GM19324 (cell line): ENCODE results near the gene PPIB.
"Not testable (repeated sequence)": the region's sequence is repeated elsewhere in the genome, so short reads cannot be mapped to it uniquely, and the experiment has no call there.

Source experiments
- ATAC-seq: cut with Tn5 transposase; IDR thresholded peaks from one replicate; pipeline ENCODE4 v1.9.1; 2021; ENCODE audit warnings: mild to moderate bottlenecking, moderate library complexity; ENCODE audit not compliant: unreplicated experiment, low FRiP score

PPIB gene

DNA sequence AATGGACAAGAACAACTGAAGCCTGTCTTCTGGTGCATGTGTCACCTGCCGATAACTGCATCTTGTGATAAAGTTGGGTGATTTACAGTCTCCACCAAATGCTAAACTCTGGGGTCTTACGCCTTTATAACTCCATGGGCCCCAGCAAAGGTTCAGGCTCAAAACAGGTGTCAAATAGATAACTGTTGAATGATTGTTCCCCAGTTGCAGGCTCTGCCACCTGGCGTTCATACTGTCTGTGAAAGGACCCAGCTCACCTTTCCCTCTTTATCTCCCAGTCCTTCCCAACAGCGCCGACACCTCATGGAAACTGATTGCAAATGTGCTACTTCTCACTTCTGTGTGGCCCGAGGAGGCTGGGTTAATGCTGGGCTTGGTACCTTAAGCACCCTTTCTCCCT lies 19.5 kb downstream of the PPIB start:
- ATAC-seq, result no peak

- ATAC-seq, result no peak
Observed at GRCh38 chr15:64141798-64142512, 20.9 kb downstream of the PPIB start.

- no peak for ATAC-seq
Observed at GRCh38 chr15:64138331-64138941, 24.4 kb downstream of the PPIB start.

GRCh38 chr15:64137226-64137833 lies 25.5 kb downstream of the PPIB start:
- no peak for ATAC-seq

DNA sequence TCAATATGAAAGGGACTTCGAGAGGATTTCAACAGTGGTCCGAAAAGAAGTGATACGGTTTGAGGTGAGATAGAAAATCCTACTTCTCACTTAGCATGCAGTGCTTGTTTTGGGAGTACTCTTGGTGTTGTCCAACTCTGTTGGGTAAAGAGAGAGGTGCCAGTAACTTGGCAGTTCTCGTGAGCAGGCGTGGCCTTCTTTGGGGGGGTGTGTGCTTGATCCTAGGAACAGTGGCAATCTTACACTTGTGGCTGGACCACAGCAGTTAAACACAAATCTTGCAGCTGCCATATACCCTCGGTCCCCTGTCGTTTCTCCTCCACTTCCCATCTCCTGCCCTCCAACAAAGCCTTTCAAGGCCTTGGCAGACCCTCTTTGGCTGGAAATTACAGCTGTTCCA lies 26.5 kb downstream of the PPIB start:
- no peak for ATAC-seq

DNA sequence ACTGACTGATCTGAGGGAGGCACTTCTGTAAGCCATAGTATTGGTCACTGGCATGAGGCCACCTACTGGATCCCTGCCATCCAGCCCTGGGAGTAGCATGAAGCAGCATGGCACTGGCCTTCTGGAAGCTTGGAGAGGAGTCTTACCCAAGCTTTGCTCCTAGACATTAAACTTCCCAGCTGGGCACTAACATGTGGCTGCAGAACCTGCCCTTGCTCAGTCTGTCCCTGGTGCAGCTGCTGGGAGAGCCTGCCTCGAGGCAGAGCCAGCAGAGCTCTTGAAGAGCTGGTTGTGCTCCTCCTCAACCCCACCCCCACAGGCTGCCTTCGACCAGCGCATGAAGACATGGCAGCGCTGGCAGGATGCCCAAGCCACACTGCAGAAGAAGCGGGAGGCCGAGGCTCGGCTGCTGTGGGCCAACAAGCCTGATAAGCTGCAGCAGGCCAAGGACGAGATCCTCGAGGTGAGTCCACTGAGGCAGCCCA lies 28.4 kb downstream of the PPIB start:
- ATAC-seq, result no peak

GRCh38 chr15:64133623-64134344 lies 29.0 kb downstream of the PPIB start:
- ATAC-seq, result no peak

DNA sequence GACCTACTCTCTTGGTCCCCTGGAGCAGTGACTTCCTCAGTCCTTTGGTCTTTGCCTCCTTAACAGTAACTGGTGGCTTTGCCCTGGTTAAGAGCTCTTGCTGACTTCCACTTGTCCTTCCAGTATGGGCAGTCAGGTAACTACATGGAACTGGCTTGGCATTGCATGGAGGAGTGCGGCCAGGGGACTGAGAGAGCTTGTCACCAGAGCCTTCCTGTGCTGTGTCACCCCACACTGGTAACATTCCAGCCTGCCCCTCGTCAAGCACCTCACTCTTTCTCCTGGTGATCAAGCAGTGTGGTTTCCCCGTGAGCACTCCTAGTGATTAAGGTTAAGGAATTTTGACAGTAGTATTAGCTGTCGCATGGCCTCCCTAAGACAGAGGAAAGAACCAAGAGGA lies 30.6 kb downstream of the PPIB start:
- no peak for ATAC-seq

DNA sequence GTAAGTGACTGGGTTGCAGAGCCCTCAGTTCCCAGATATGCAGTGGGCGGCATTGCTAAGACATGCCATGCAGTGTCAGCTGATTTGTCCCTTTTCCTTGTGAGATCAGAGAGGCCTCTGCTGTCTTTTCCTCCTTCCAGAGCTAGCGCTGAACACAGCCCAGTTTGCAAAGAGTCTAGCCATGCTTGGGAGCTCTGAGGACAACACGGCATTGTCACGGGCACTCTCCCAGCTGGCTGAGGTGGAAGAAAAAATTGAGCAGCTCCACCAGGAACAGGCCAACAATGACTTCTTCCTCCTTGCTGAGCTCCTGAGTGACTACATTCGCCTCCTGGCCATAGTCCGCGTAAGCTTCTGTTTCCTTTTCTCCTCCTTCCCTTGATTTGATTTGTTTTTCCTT lies 31.3 kb downstream of the PPIB start:
- no peak for ATAC-seq

DNA sequence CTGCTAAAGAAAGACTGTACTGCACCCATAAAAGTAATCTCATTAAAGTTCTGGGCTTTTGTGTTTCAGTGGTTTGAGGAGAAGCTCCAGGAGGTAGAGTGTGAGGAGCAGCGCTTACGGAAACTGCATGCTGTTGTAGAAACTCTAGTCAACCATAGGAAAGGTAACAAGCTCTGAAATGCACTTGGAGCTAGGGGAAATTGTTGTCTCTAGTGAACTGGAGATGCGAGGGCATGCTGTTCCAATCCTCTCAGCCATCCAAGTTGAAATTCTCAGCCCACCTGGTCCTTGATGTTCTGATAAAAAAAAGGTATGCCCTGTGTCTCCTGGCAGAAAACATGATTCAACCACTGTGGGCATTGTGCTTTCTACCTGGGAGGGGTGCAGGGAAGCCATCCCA lies 32.7 kb downstream of the PPIB start:
- no peak for ATAC-seq

GRCh38 chr15:64127521-64128270 lies 35.1 kb downstream of the PPIB start:
- no peak for ATAC-seq

DNA sequence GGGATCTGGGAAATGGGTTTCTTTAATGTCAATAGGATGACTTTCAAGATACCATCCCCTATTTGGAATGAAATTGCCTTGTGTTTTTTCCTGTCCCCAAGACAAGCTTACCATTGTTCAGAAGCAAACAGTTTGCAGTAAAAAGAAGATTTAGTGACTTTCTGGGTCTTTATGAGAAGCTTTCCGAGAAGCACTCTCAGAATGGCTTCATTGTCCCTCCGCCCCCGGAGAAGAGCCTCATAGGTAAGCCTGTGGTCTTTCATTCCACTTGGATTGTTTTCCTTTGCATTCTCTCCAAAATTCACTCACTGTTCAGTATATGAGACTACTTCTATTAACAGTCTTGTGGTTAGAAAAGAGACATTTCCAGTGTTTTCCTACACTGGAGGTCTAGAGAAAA lies 36.8 kb downstream of the PPIB start:
- ATAC-seq, result no peak

DNA sequence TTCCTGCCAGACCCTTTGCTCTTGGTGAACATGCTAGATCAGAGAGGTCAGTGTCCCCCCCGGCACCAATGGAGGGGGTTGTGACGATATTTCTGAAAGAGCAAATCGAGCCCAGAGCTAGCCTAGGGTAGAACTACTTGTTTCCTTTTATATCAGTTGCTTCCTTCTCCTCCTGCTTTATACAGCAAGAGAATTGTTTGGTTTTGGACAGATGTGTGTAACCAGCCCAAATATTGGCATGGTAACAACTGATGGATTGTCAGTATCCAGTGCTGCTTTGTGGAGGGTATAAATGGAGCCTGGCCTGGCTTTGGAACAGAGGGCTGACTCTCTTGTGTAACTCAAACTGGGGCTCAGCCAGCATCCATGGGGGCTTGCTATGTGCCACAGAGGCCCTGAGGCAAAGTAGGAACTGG lies 39.9 kb downstream of the PPIB start:
- ATAC-seq, result no peak

DNA sequence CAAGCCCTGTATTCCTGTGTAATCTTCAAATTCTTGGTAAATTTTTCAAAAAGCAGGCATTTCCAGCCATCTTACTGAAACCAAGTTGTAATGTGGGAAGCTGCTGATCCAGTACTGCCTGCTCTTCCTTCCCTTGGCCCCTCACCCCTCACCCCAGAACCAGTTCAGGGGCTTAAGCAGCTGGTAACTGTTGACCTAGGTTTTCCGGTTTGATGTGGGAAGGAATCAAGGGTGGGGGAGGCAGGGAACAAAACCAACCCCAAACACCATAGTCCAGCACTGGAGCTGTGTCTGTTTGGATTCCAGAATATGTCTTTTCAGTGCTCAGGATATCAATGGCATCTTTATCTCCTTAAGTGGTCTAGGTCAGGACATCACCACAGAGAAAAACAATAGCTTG lies 40.4 kb downstream of the PPIB start:
- no peak for ATAC-seq

DNA sequence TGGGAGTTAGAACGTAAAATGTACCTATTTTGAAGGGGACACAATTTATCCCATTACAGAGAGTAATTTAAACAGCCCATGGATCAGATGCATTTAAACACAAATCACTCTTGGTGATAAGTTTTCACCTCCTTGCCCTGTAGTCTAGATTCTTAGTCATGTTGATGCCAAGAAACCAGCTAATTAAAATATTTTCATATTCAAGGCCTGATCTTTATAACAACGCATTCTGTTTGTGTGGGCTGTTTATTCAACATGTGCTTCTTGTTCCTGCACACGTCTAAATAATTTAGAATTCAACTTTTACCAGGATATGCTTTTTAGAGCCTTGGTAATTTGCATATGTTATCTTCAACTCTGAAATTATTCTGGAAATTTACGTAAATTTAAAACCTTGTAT lies 41.2 kb downstream of the PPIB start:
- ATAC-seq, result no peak

DNA sequence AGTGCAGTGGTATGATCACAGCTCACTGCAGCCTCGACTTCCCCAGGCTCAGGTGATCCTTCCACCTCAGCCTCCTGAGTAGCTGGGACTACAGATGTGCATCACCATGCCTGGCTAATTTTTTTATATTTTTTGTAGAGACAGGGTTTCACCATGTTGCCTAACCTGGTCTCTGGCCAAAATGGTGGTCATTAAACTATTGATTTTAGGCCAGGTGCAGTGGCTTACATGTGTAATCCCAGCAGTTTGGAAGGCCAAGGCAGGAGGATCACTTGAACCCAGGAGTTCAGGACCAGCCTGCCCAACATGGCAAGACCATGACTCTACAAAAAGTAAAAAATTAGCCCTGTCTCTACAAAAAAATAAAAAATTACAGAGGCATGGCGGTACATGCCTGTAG lies 42.5 kb downstream of the PPIB start:
- ATAC-seq, result not testable (repeated sequence)

- no peak for ATAC-seq
Observed at GRCh38 chr15:64117759-64118487, 44.9 kb downstream of the PPIB start.

DNA sequence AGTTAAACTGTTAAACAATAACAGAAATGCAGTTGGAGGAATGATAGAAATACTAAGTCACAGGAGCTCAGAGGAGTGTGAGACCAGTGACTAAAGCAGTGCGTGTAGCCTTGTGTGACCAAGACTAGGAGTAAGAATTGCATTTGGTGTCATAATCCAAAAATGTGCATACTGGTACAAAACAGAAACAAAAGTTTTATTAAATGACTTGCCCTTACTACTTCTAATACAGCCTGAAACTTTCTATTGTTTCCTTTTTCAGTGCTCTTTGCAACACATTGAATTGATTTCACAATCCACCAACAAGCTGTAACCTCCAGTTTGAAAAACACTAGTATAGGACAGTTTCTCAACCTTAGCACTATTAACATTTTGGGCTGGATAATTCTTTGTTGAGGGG lies 49.9 kb downstream of the PPIB start:
- ATAC-seq, result no peak

GRCh38 chr15:64112073-64112772 lies 50.6 kb downstream of the PPIB start:
- ATAC-seq, result no peak
